GM20000 (cell line): ENCODE results near the gene MAP3K13.

Source experiments
- DNase-seq: peaks from one replicate; pipeline ENCODE4 v3.0.0; 2012; ENCODE audit warnings: low spot score
- CTCF ChIP-seq: IDR thresholded peaks from 2 replicates; pipeline ENCODE4 v1.5.1; 2012; ENCODE audit warnings: mild to moderate bottlenecking, control low read depth; ENCODE audit errors: extremely low read depth, missing control alignments

Gene MAP3K13

GRCh38 chr3:185400866-185401265, 37.9 kb downstream of the MAP3K13 start:
- TF ChIP-seq CTCF: no peak

GRCh38 chr3:185401319-185401955, 38.5 kb downstream of the MAP3K13 start:
- DNase-seq: no peak
- no peak for TF ChIP-seq CTCF

More at GRCh38 chr3:185400866-185401265, 37.9 kb downstream of the MAP3K13 start:
- DNase-seq: no peak

DNA sequence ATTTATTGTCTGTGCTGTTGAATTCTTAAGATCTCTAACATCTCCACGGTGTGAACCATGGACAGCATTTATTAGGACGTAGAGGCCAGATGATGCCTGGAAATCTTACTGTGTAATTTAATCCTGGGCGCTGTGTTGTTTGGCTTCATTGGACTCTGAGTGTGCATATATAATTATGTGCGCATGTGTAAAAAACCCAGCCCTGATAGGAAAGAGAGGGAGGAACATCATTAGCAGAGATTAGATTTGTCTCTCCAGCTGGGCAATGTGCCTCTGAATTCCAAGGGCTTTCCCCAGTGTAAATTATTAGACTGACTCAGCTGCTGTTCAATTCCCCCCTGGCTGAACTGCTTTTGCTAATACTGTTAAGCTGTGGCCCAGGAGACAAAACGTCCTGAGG, 39.6 kb downstream of the MAP3K13 start:
- no peak for DNase-seq
- TF ChIP-seq CTCF: no peak

GRCh38 chr3:185403002-185403401, 40.1 kb downstream of the MAP3K13 start:
- no peak for TF ChIP-seq CTCF
- no peak for DNase-seq

GRCh38 chr3:185405243-185405642, 42.3 kb downstream of the MAP3K13 start:
- no peak for TF ChIP-seq CTCF
- DNase-seq: no peak

DNA sequence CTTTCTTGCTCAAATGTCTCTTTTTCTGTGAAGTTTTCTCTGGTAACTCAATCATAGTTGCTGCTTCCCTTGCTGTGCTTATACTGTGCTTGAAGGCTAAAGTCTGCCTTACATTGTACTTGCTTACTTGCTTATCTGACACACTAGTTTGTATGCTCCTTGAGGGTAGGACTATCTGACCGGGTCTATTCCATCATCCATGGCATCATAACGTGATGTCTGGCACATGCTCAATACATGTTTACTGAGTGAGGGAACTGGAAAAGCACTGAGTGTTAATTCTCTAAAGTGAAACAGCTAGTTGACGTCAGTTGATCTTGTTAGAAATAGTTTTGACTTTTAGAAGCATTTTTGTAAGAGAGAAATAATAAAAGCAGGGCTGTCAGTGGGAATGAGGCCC, 42.7 kb downstream of the MAP3K13 start:
- DNase-seq: no peak
- no peak for TF ChIP-seq CTCF

- no peak for TF ChIP-seq CTCF
- no peak for DNase-seq
These were observed 43.2 kb downstream of the MAP3K13 start for GRCh38 chr3:185406121-185406620.
